Esophagus squamous epithelium (tissue), 4 donors: ENCODE measurements around the gene TPD52L3.

Experiments
- CTCF ChIP-seq, 6 experiments: fragments of 450-650 bp in 4 of 6; fragments of 200-600 bp in 2 of 6; sonication (generic) in 2 of 6; IDR thresholded peaks; one replicate each; pipeline ENCODE4 v1.5.1; 2016 to 2019; ENCODE audit warnings: antibody characterized with exemption in 6 of 6, mild to moderate bottlenecking in 4 of 6, moderate library complexity in 4 of 6
- POLR2A ChIP-seq, 4 donors: fragments of 450-650 bp; IDR thresholded peaks; one replicate each; pipeline ENCODE4 v1.6.1; 2017; ENCODE audit warnings: antibody characterized with exemption in 4 of 4, mild to moderate bottlenecking in 4 of 4, moderate library complexity in 3 of 4

DNA sequence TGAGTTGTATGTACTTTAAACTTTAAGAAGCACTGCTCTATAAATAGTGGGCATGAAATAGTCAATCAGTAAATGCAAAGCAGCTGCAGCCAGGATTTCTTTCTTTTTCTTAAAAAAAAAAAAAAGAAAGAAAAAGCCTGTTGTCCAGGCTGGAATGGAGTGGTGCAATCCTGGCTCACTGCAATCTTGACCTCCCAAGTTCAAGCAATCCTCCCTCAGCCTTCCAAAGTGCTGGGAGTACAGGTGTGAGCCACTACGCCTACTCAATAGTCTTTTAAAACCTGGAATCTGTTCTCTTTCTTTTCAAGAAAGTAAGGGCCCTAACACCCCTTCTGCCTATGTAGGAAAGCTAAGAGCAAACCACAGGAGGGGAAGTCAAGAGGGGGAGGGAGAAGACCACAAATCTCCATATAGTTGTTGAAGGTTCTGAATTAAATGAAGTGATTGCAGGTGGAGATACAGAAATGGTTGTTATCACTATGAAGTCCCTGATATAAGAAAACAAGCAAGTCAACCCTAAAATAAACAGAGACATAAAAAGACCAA, 20.6 kb upstream of the TPD52L3 start:
- TF ChIP-seq CTCF (IDR thresholded peaks at IDR 0.05), result no peak
- TF ChIP-seq POLR2A (IDR thresholded peaks at IDR 0.05), result no peak
